GM20000 (cell line): Measurements from ENCODE around the gene BICC1.
"Not testable (repeated sequence)": the region's sequence is repeated elsewhere in the genome, so short reads cannot be mapped to it uniquely, and the experiment has no call there.

Experiments used
- DNase-seq: peaks from one replicate; pipeline ENCODE4 v3.0.0; 2012; ENCODE audit warnings: low spot score
- TF ChIP-seq, protein P1 (sequence below): IDR thresholded peaks from 2 replicates; pipeline ENCODE4 v1.5.1; 2012; ENCODE audit warnings: mild to moderate bottlenecking, control low read depth; ENCODE audit errors: extremely low read depth, missing control alignments

Gene BICC1

DNA sequence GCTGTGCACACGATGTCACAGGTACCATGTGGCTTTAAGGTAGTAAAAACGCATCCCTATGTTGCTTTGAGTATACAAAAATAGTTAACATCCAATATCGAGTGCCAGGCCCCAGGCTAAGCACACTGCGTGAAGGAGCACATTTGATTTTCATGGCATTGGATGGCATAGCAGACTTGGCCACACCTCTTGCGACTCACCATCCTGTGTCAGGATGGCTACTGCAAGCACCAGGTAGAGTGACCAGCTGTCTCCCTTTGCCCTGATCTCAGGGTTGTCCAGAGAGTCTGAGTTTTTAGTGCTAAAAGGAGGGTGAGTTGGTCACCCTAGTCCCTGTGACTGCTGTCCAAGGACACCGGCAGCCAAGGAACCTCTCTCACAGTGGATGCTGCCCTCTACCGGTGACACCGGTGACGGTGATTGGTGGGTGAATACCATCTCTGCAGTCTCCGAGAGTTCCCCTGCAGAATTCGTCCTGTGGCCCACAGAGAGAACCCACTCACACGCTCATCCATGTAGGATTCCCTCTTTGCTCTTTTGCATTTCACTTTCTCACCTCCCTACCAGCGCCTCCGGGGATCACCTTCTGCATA is 76.1 kb downstream of the BICC1 start:
- TF ChIP-seq, protein P1, sequence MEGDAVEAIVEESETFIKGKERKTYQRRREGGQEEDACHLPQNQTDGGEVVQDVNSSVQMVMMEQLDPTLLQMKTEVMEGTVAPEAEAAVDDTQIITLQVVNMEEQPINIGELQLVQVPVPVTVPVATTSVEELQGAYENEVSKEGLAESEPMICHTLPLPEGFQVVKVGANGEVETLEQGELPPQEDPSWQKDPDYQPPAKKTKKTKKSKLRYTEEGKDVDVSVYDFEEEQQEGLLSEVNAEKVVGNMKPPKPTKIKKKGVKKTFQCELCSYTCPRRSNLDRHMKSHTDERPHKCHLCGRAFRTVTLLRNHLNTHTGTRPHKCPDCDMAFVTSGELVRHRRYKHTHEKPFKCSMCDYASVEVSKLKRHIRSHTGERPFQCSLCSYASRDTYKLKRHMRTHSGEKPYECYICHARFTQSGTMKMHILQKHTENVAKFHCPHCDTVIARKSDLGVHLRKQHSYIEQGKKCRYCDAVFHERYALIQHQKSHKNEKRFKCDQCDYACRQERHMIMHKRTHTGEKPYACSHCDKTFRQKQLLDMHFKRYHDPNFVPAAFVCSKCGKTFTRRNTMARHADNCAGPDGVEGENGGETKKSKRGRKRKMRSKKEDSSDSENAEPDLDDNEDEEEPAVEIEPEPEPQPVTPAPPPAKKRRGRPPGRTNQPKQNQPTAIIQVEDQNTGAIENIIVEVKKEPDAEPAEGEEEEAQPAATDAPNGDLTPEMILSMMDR, result no peak
- DNase-seq, result no peak

DNA sequence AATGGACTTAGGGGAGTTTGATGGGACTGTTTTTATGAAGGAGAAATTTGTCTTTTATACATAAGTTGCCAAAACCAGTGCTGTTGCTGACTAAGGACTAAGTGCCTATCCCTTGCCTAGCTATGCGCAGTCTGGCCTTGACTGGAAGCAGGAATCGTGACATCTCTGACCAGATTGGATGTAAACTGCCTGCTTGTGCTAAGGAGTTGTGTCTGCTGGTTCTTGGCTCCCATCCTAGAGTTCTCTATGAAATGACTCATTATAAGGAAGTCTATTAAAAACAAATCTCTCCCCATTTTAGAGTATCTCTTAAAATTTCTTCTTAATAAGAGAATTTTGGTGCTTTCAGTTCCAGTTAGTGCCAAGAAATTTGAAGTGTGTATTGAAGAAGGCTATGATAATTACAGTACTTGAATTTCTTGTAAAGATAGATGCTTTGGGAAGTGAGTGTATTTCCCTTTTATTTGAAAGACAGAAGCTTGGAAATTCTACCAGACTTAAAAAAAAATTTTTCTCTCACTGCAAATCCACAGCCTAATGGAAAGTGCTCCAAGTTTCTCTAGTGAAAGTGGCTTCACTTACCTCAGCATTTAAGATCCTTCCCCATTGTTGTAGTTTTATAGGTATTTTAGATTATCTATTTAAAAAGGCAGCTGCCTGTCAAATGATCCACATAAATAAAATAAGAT is 77.6 kb downstream of the BICC1 start:
- no peak for DNase-seq
- TF ChIP-seq, protein P1, result no peak

DNA sequence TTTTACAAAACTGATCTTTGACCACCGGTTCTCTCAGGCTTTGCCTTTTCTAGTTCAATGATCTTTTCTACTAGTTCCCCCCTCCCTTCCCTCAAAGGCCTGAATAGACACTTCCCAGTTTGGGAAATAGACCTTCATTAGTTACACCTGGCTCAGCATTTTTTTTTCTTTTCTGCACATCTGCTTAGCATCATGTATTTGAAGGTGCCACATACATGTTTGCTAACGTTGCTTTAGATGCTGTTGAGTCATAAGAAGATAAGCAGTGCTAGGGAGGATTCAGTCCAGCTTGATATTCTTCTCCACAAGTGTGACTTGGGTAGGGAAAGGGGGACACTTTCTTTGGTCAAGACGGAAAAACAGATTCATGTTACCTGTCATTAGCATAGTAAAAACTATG is 78.3 kb downstream of the BICC1 start:
- DNase-seq, result no peak

DNA sequence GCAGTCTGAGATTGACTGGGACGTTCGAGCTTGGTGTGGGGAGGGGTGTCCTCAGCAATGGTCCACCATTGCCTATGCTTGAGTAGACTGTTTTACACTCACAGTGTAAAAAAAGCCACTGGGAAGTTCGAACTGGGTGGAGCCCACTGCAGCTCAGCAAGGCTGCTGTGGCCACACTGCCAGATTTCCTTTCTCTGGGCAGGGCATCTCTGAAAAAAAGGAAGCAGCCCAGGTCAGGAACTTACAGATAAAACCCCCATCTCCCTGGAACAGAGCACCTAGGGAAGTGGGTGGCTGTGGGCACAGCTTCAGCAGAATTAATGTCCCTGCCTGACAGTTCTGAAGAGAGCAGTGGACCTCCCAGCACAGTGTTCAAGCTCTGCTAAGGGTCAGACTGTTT is 80.3 kb downstream of the BICC1 start:
- TF ChIP-seq, protein P1, result no peak
- DNase-seq, result no peak

More for the DNA sequence above, 78.3 kb downstream of the BICC1 start:
- TF ChIP-seq, protein P1, result no peak

DNA sequence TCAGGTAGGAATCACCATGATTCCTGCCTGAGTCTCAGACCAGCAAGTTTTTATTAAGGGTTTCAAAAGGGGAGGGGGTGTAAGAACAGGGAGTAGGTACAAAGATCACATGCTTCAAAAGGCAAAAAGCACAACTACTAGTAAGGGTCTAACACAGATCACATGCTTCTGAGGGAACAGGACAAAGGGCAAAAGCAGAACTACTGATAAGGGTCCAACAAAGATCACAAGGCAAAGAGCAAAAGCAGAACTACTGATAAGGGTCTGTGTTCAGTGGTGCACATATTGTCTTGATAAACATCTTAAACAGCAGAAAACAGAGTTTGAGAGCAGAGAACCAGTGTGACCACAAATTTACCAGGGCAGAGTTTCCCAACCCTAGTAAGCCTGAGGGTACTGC is 84.5 kb downstream of the BICC1 start:
- DNase-seq, result not testable (repeated sequence)

DNA sequence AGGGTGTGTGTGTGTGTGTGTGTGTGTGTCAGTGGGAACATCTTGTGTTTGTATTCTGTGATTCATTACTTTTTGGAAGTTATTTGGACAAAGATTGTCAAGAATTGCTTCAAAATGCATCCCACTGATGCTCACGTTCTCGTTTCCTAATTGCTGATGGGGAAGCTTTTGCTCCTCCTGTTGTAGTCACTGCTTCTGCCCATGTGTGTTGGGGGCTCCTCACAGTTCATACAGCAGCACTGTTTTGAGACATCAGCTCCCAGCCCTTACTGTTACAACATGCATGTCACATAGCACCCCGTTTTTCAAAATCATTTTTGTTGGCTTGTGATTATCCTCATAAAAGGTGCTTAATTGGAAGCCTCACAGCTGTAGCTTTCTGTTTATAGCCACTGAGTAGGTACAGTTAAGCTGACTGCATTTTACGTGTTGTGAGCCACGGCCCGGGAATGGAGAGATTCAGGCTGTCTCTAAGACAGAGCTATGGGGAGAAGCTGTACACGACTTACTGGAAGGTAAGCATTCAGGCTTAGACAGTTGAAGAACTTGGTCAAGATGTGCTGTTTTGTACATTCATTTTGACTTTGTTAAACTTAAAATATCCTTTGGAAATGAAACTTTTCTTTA is 87.4 kb downstream of the BICC1 start:
- TF ChIP-seq, protein P1, result no peak

DNA sequence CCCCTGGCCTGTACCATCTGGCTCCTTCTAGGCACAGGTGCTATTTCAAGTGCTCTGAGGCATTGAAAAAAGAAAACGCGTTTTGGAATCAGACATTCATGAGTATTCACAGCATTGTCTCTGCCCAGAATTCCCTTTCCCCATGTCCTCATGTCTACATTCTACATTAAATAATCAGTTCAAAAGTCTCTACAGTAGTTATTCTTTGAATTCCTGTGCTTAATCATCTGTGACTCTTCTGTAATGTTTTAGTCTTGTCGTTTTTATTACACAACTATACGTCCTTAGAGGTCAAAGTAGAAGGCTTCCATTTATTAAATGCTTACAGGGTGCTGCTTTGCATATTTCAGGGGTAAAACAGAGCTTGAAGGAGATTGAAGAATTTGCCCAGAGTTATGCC is 95.7 kb downstream of the BICC1 start:
- no peak for DNase-seq
- TF ChIP-seq, protein P1, result no peak

More for the DNA sequence above, 87.4 kb downstream of the BICC1 start:
- DNase-seq, result no peak
